Astrocyte of the cerebellum (primary cell): ENCODE measurements around the gene CSTPP1.
"Not testable (repeated sequence)": the region's sequence is repeated elsewhere in the genome, so short reads cannot be mapped to it uniquely, and the experiment has no call there.

Experiments used
- DNase-seq: peaks from one replicate; pipeline ENCODE4 v3.0.0-alpha.2; 2011; ENCODE audit warnings: low read depth
- H3K4me3 ChIP-seq: 2 replicates; pipeline ENCODE4 v1.5.1; 2011; ENCODE audit warnings: mild to moderate bottlenecking, low read depth, low read length, moderate library complexity
- in situ Hi-C: cut with HindIII; loops from 2 replicates; pipeline ENCODE4 v1.10.0; 2017; ENCODE audit warnings: low sequenced_read_pairs
- TF ChIP-seq, protein P1 (sequence below): IDR thresholded peaks from 2 replicates; pipeline ENCODE4 v1.5.1; 2012; ENCODE audit warnings: low read length, low read depth, moderate library complexity, mild to moderate bottlenecking; ENCODE audit errors: missing control alignments

The CSTPP1 gene

DNA sequence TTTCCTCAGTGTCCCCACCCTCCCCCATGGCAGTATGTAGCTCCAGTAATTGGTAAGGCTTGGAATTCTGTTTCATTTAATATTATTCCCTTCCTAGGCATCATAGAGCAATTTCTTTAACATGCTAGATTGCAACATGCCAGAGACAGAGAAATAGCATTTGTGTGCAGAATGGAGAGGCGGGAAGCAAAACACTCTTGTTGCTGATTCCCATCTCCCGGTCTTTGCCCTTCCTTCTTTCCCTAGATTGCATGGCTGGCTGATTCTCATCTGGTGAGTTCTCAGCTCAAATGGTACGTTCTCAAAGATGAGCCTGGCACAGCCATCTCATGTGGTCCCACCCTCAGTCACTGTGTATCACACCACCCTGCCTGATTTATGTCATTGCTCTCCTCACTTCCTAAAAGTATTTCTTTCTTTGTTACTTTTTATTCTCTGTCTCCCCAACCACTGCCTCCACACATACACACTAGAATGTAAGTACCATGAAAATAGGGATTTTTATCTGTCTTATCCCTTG is 173.2 kb downstream of the CSTPP1 start:
- in situ Hi-C loops, result no loop called here
- TF ChIP-seq, protein P1, sequence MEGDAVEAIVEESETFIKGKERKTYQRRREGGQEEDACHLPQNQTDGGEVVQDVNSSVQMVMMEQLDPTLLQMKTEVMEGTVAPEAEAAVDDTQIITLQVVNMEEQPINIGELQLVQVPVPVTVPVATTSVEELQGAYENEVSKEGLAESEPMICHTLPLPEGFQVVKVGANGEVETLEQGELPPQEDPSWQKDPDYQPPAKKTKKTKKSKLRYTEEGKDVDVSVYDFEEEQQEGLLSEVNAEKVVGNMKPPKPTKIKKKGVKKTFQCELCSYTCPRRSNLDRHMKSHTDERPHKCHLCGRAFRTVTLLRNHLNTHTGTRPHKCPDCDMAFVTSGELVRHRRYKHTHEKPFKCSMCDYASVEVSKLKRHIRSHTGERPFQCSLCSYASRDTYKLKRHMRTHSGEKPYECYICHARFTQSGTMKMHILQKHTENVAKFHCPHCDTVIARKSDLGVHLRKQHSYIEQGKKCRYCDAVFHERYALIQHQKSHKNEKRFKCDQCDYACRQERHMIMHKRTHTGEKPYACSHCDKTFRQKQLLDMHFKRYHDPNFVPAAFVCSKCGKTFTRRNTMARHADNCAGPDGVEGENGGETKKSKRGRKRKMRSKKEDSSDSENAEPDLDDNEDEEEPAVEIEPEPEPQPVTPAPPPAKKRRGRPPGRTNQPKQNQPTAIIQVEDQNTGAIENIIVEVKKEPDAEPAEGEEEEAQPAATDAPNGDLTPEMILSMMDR, result no peak
- no peak overlapping the region for H3K4me3 ChIP-seq
- no peak for DNase-seq

DNA sequence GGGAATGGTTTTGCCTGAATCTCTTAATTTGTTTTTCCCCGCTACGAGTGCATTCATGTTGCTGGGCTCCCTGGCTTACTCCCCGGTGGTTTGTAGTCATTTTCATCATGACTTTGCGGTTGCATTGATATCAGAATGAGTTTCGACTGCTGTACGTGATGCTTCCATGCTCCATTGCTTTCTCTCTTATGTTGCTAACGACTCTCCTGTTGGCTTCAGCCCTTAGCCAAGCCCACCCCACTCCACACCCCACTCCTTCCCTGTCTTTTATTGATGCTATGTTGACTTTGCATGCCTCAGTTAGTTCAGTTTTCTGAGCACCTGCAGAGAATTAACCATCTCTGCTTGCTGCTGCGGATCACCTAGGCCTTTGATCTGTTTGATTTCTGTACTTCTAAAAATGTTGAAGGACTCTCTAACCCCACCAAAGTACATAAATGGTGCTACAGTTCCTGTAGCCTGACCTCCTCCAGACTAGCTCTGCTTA is 174.8 kb downstream of the CSTPP1 start:
- in situ Hi-C loops, result no loop called here
- TF ChIP-seq, protein P1, result no peak
- no peak for DNase-seq
- no peak overlapping the region for H3K4me3 ChIP-seq

DNA sequence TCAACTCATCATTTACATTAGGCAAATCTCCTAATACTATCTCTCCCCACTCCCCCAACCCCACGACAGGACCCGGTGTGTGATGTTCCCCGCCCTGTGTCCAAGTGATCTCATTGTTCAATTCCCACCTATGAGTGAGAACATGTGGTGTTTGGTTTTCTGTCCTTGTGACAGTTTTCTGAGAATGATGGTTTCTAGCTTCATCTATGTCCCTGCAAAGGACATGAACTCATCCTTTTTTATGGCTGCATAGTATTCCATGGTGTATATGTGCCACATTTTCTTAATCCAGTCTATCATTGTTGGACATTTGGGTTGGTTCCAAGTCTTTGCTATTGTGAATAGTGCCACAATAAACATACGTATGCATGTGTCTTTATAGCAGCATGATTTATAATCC is 176.4 kb downstream of the CSTPP1 start:
- in situ Hi-C loops, DNase-seq: not testable (repeated sequence)

GRCh38 chr11:47118958-47119688 is 182.6 kb downstream of the CSTPP1 start:
- DNase-seq, in situ Hi-C loops, H3K4me3 ChIP-seq: not testable (repeated sequence)

More for the DNA sequence above, 176.4 kb downstream of the CSTPP1 start:
- H3K4me3 ChIP-seq, result not testable (repeated sequence)

GRCh38 chr11:47121056-47121455 is 184.5 kb downstream of the CSTPP1 start:
- no peak overlapping the region for H3K4me3 ChIP-seq
- DNase-seq, result no peak
- in situ Hi-C loops, result no loop called here
- TF ChIP-seq, protein P1, result no peak

- H3K4me3 ChIP-seq, result no peak overlapping the region
- no peak for DNase-seq
- in situ Hi-C loops, result no loop called here
- TF ChIP-seq, protein P1, result no peak
These were observed 185.2 kb downstream of the CSTPP1 start for GRCh38 chr11:47121731-47122130.

DNA sequence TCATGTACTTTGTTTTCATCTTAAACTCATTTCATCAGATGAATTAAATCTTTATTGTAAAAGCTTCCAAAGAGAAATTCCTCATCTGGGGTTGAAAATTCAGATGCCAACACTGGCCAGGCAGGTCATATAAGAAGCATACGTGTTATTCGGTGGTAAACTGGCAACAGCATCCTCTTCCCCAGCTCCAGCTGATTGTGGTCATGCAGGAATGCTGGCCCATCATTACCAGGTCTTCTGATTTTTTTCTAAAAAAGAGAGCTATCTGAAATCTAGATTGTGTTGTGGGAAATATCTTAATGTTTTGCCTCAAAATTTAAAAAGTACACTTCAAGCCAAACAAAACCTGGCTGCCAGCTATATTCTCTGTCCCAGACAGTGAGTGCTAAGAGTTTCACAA is 186.5 kb downstream of the CSTPP1 start:
- no peak overlapping the region for H3K4me3 ChIP-seq
- in situ Hi-C loops, result no loop called here
- DNase-seq, result no peak
- TF ChIP-seq, protein P1, result no peak

GRCh38 chr11:47124675-47125074 is 188.1 kb downstream of the CSTPP1 start:
- in situ Hi-C loops, result no loop called here
- TF ChIP-seq, protein P1, result no peak
- no peak overlapping the region for H3K4me3 ChIP-seq
- DNase-seq, result no peak
